Common myeloid progenitor, CD34-positive (primary cell): ENCODE data around the gene LRRIQ3.

ENCODE experiments used
- CTCF ChIA-PET: fragments of 350-600 bp; sonication (Branson Sonifier 250); formaldehyde crosslinking; loops from one replicate; lab custom pipeline; 2021; ENCODE audit warnings: antibody characterized with exemption; lab: Charles Lee
- POLR2A ChIA-PET: fragments of 350-600 bp; sonication (Branson Sonifier 250); formaldehyde crosslinking; loops from one replicate; lab custom pipeline; 2021; ENCODE audit warnings: antibody characterized with exemption; lab: Charles Lee
- DNase-seq, 3 donors: peaks; one replicate each; pipeline versions ENCODE4 v3.0.0 to v3.0.0-alpha.2; 2013
- H3K27ac ChIP-seq, 2 experiments: 1 replicate in 1 of 2; 2 replicates in 1 of 2; pipeline ENCODE4 v1.7.0; 2013; ENCODE audit warnings: inconsistent platforms in 2 of 2, low read length in 2 of 2, mild to moderate bottlenecking in 2 of 2, low read depth in 1 of 2, moderate library complexity in 1 of 2; ENCODE audit not compliant: severe bottlenecking in 2 of 2, insufficient read depth in 1 of 2, poor library complexity in 1 of 2
- H3K27me3 ChIP-seq, 5 experiments: replicated peaks in 2 of 5; 1 replicate in 3 of 5; 2 replicates in 2 of 5; pipeline versions ENCODE4 v1.6.1 to v1.7.0; 2013; ENCODE audit warnings: low read length in 4 of 5, mild to moderate bottlenecking in 2 of 5, moderate library complexity in 2 of 5, inconsistent platforms in 1 of 5; ENCODE audit not compliant: insufficient read depth in 5 of 5, control insufficient read depth in 4 of 5
- H3K36me3 ChIP-seq, 4 experiments: 1 replicate in 2 of 4; 2 replicates in 2 of 4; pipeline versions ENCODE4 v1.6.1 to v1.7.0; 2013; ENCODE audit warnings: low read length in 3 of 4, control low read depth in 1 of 4, mild to moderate bottlenecking in 1 of 4; ENCODE audit not compliant: control insufficient read depth in 4 of 4, insufficient read depth in 4 of 4
- H3K4me1 ChIP-seq, 4 experiments: 1 replicate in 3 of 4; 2 replicates in 1 of 4; pipeline versions ENCODE4 v1.6.1 to v1.7.1; 2013; ENCODE audit warnings: low read length in 3 of 4, mild to moderate bottlenecking in 3 of 4, control low read depth in 1 of 4, inconsistent platforms in 1 of 4, moderate library complexity in 1 of 4; ENCODE audit not compliant: control insufficient read depth in 4 of 4, insufficient read depth in 4 of 4; ENCODE audit errors: control extremely low read depth in 1 of 4
- H3K4me3 ChIP-seq, 7 experiments: 1 replicate in 4 of 7; 2 replicates in 3 of 7; pipeline versions ENCODE4 v1.5.1 to v1.7.0; 2013; ENCODE audit warnings: mild to moderate bottlenecking in 7 of 7, low read length in 6 of 7, moderate library complexity in 6 of 7, inconsistent platforms in 2 of 7, low read depth in 2 of 7, control low read depth in 1 of 7; ENCODE audit not compliant: insufficient read depth in 4 of 7, control insufficient read depth in 1 of 7; ENCODE audit errors: extremely low read depth in 1 of 7
- H3K9me3 ChIP-seq, 5 experiments: 1 replicate in 4 of 5; 2 replicates in 1 of 5; pipeline versions ENCODE4 v1.6.1 to v1.7.1; 2013; ENCODE audit warnings: low read length in 4 of 5, mild to moderate bottlenecking in 2 of 5, inconsistent platforms in 1 of 5, low read depth in 1 of 5, moderate library complexity in 1 of 5; ENCODE audit not compliant: control insufficient read depth in 4 of 5, insufficient read depth in 2 of 5; ENCODE audit errors: control extremely low read depth in 1 of 5
- WGBS: methylation state at CpG from one replicate; pipeline ENCODE4 v1.1.5; 2013; ENCODE audit not compliant: insufficient coverage; 5-methylcytosine and 5-hydroxymethylcytosine counted together

The LRRIQ3 gene

GRCh38 chr1:74223453-74223852, 25.5 kb upstream of the LRRIQ3 start:
- ChIA-PET POLR2A (no interaction called here), CTCF (no interaction called here)
- no peak for DNase-seq
- no peaks in the 10 kb centered on the region for H3K27me3 ChIP-seq
- H3K4me3 ChIP-seq: no peak overlapping the region
- H3K36me3 ChIP-seq: peaks cover 0 to 4% (median 0%) of the 10 kb centered on the region in 4 experiments
- H3K9me3 ChIP-seq: peaks cover 0 to 16% (median 3%) of the 10 kb centered on the region in 5 experiments
- 88% methylated on average over 3 of the region's 3 CpGs for WGBS
- H3K27ac ChIP-seq: no peak overlapping the region
- no peaks in the 10 kb centered on the region for H3K4me1 ChIP-seq

GRCh38 chr1:74222701-74223100, 24.7 kb upstream of the LRRIQ3 start:
- POLR2A ChIA-PET: no interaction called here
- CTCF ChIA-PET: no interaction called here
- DNase-seq: no peak

GRCh38 chr1:74215229-74215628, 17.3 kb upstream of the LRRIQ3 start:
- H3K27me3 ChIP-seq: no peaks in the 10 kb centered on the region
- H3K9me3 ChIP-seq: no peaks in the 10 kb centered on the region
- WGBS: no CpG with 5 or more reads among the region's 1 CpG
- no peak overlapping the region for H3K27ac ChIP-seq
- no peaks in the 10 kb centered on the region for H3K36me3 ChIP-seq
- ChIA-PET POLR2A (no interaction called here), CTCF (interaction anchor here (1.5 kb wide), 1 partner anchor 10 kb away, joined by 3 read pairs; no protein-coding TSS in a partner anchor)
- no peak for DNase-seq
- H3K4me1 ChIP-seq: no peaks in the 10 kb centered on the region
- no peak overlapping the region for H3K4me3 ChIP-seq

More at GRCh38 chr1:74222701-74223100, 24.7 kb upstream of the LRRIQ3 start:
- no peak overlapping the region for H3K27ac ChIP-seq
- no peaks in the 10 kb centered on the region for H3K4me1 ChIP-seq
- 97% methylated on average over 5 of the region's 5 CpGs for WGBS
- H3K27me3 ChIP-seq: no peaks in the 10 kb centered on the region
- H3K4me3 ChIP-seq: no peak overlapping the region
- peaks cover 0 to 4% (median 0%) of the 10 kb centered on the region in 4 experiments for H3K36me3 ChIP-seq
- H3K9me3 ChIP-seq: peaks cover 0 to 16% (median 3%) of the 10 kb centered on the region in 5 experiments

- 100% methylated on average over 1 of the region's 2 CpGs for WGBS
- ChIA-PET POLR2A (no interaction called here), CTCF (interaction anchor here (1.6 kb wide), 1 partner anchor 10 kb away, joined by 3 read pairs; no protein-coding TSS in a partner anchor)
- no peak overlapping the region for H3K27ac ChIP-seq
- no peaks in the 10 kb centered on the region for H3K4me1 ChIP-seq
- no peaks in the 10 kb centered on the region for H3K27me3 ChIP-seq
- DNase-seq: no peak
- no peaks in the 10 kb centered on the region for H3K9me3 ChIP-seq
- H3K36me3 ChIP-seq: peaks cover 0 to 24% (median 2%) of the 10 kb centered on the region in 4 experiments
- no peak overlapping the region for H3K4me3 ChIP-seq
Observed at GRCh38 chr1:74205266-74205665, 7.3 kb upstream of the LRRIQ3 start.

GRCh38 chr1:74199504-74199903, 1.5 kb upstream of the LRRIQ3 start:
- DNase-seq: peak; percentile 23 to 44 (median 36)
- H3K36me3 ChIP-seq: peaks cover 0 to 10% (median 0%) of the 10 kb centered on the region in 4 experiments
- ChIA-PET CTCF (no interaction called here), POLR2A (no interaction called here)
- H3K4me1 ChIP-seq: peaks cover 5 to 25% (median 17%) of the 10 kb centered on the region in 4 experiments
- H3K27me3 ChIP-seq: no peaks in the 10 kb centered on the region
- H3K4me3 ChIP-seq: peak overlapping the region in 6 of 7 experiments; percentile 76 to 96 (median 86)
- 0% methylated on average over 2 of the region's 5 CpGs for WGBS
- H3K27ac ChIP-seq: peak overlapping the region; percentile 93 to 95
- no peaks in the 10 kb centered on the region for H3K9me3 ChIP-seq

- WGBS: no CpG with 5 or more reads among the region's 5 CpGs
- ChIA-PET CTCF (no interaction called here), POLR2A (no interaction called here)
- H3K4me3 ChIP-seq: peak overlapping the region in 6 of 7 experiments; percentile 76 to 96 (median 86)
- peaks cover 0 to 5% (median 0%) of the 10 kb centered on the region in 4 experiments for H3K36me3 ChIP-seq
- no peak for DNase-seq
- no peaks in the 10 kb centered on the region for H3K9me3 ChIP-seq
- H3K4me1 ChIP-seq: peaks cover 5 to 25% (median 17%) of the 10 kb centered on the region in 4 experiments
- peak overlapping the region; percentile 94 to 95 for H3K27ac ChIP-seq
- no peaks in the 10 kb centered on the region for H3K27me3 ChIP-seq
Observed at GRCh38 chr1:74197255-74197654, 721 bp downstream of the LRRIQ3 start.

- peaks cover 5 to 25% (median 17%) of the 10 kb centered on the region in 4 experiments for H3K4me1 ChIP-seq
- H3K4me3 ChIP-seq: no peak overlapping the region
- no peaks in the 10 kb centered on the region for H3K36me3 ChIP-seq
- CTCF ChIA-PET: no interaction called here
- H3K27ac ChIP-seq: no peak overlapping the region
- POLR2A ChIA-PET: no interaction called here
- DNase-seq: no peak
- H3K9me3 ChIP-seq: no peaks in the 10 kb centered on the region
- H3K27me3 ChIP-seq: no peaks in the 10 kb centered on the region
Observed at GRCh38 chr1:74195339-74195738, 2.6 kb downstream of the LRRIQ3 start.
